Stimulated activated CD4-positive, alpha-beta T cell treated with anti-CD3 and anti-CD28 coated beads, Interleukin-2, amount 100 ng/mL, for 4 hours (primary cell): ENCODE results near the gene SDK1.
"Not testable (repeated sequence)": the region's sequence is repeated elsewhere in the genome, so short reads cannot be mapped to it uniquely, and the experiment has no call there.

Experiments
- DNase-seq: peaks from one replicate; pipeline ENCODE4 v3.0.0-alpha.2; 2020; ENCODE audit warnings: low read depth

The SDK1 gene

DNA sequence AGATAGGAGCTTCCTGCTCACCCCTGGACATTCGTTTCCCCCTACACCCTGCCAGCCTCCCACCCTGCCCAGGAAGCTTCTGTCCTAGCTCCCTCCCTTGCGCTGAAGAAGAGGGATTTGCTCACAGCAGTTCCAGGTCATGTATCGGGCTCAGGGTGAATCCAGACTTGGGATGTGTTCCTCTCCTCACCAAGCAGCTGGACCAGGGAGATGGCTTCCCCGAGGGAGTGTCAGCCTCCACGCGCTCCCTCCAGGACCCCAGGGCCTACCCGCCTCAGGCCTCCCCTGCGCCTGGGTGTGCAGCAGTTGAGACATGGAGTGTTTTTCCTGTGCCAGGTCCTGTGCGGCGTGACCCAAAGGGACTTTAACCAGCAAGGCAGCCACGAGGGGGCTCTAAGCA, 945.5 kb downstream of the SDK1 start:
- DNase-seq = no peak

DNA sequence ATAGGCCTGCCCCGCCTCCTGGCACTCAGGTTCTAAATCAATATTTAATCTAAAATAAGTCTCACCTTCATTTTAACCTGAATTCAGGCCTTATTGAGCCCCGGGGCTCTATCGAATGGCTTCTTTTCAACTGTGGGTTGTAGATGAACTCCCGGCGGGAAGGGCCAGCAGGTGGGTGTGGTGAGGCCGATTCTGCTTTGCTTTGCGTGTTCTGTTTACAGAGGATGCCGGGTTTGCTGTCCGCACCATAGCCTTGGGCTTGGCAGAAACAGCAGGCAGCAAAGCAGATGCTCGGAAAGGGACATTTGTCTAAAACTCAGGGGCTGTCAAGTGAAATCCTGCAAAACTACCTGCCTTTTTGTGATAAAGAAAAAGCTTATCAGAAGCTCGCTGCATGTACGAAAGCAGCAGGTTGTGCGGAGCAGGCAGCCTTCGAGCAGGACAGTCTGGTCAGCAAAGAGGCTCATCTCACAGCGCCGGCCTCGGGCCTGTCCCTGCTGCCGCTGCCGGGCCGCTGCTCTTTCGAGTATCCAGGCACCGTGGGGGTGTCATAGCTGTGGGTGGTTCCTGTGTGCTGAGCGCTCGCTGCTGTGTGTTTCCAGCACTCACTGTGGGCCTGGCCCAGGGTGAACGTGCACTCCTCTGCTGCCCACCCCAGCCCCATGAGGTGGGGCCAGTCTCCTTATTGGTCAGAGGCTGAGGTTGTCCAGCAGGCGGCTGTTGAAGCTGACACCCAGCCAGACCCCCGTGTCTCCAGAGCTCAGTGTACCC, 946.2 kb downstream of the SDK1 start:
- no peak for DNase-seq

DNA sequence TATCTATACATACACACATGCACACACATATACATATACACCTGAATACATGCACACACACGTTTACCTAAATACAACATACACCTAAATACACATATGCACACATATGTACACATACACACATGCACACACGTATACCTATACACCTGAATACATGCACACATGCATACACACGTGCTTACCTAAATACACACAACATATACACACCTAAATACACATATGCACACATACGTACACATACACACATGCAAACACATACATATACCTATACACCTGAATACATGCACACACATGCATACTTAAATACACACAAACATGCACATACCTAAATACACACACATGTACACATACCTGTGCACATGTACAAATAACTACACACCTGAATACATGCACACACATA, 947.2 kb downstream of the SDK1 start:
- DNase-seq = no peak

DNA sequence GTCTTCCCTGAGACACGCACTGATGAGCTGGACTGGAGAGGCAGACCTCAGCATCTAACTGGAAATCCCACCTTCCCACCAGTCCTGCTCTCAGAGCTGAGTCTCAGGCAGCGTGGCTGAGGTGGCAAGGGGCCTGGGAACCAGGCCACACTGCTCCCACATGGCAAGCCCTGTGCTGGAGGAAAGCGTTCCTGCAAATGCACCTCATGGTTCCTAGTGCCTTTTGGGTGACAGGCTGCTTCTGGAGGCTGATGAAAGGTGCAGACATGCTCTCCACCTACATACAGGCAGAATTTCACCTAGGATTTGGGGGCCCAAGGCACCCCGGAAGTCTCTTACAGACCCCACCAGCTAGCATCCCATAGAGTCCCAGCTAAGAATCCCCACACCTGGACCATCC, 948.2 kb downstream of the SDK1 start:
- no peak for DNase-seq

DNA sequence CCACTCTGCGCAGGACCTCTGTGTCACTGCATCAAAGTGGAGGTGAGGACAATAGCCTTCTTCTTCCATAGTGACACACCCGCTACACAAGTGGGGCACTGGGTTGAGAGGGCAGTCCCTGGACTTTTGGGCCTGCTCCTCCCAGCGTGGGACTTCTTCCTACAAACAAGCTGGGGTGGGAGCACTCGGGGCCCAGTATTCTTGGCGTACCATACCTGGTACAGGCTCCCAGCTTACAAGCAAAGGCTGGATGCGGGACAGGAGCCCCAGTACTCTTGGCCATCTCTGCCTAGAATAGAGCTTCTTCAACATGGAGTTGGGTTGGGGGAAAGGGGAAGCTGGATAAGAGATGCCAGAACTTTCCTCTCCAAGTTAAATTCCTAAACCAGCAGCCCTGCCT, 954.3 kb downstream of the SDK1 start:
- no peak for DNase-seq

DNA sequence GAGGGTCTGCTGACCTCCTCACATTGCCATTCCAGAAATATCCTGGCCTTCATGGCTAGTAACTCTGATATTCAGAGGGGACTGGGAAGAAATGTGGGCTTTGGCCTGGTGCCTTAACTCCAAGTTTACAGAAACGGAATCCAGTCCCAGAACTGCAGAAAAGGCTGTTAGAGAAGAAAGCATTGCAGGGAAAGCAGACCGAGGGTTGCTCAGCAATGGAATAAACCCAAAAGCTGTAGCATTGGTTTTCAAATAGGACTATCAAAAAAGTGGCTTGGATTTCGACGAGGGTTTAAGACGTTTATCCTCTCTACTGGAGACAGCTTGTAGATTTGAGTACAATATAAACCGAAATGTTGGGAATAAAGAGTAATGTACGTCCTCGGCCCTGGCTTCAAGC, 955.2 kb downstream of the SDK1 start:
- no peak for DNase-seq

DNA sequence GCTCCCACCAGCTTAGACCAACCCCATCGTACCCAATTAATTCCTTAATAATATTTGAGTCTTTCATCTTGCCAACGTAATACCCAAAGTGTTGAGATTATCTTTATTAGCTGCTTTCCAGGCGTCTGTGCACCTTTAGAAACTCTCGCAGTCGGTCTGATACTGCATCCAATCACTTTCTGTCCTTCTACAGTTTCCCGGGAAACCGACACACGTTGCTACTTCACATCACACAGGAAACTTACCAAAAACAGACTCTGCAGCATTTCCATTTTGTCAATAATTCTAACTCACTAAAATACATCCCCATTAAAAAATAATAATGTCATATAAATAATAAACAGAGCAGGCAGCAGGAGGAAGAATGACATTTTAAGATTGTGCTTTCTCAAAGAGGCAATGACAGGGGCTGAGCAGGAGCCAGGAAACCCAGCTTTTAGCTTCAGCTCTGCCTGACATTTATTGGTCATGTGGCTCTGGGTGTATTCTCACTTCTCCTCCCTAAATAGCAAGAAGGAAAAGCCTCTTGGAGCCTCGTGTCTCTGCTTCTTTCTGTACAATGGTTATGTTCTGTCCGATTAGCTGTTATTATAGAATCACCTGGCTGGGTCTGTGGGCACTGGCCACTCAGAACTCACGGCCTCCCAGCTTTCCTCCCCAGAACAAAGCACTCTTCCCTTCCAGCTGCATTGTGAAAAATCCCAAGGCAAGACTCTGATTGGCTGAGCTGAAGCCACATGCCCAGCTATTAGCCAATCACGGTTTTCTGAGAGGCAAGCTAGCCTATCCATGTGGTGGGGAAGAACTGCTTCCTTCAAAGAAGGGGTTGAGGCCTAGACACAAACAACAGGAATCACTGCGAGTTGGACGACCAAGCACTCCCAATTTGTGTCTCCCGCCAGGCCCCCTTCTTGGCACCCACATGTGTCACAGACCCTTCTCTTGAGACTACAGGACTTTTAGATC, 956.4 kb downstream of the SDK1 start:
- DNase-seq = no peak

DNA sequence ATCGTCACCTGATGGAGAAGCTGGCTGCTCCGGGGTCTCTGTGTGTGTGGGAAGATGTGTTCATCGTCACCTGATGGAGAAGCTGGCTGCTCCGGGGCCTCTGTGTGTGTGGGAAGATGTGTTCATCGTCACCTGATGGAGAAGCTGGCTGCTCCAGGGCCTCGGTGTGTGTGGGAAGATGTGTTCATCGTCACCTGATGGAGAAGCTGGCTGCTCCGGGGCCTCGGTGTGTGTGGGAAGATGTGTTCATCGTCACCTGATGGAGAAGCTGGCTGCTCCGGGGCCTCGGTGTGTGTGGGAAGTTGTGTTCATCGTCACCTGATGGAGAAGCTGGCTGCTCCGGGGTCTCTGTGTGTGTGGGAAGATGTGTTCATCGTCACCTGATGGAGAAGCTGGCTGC, 959.1 kb downstream of the SDK1 start:
- not testable (repeated sequence) for DNase-seq

DNA sequence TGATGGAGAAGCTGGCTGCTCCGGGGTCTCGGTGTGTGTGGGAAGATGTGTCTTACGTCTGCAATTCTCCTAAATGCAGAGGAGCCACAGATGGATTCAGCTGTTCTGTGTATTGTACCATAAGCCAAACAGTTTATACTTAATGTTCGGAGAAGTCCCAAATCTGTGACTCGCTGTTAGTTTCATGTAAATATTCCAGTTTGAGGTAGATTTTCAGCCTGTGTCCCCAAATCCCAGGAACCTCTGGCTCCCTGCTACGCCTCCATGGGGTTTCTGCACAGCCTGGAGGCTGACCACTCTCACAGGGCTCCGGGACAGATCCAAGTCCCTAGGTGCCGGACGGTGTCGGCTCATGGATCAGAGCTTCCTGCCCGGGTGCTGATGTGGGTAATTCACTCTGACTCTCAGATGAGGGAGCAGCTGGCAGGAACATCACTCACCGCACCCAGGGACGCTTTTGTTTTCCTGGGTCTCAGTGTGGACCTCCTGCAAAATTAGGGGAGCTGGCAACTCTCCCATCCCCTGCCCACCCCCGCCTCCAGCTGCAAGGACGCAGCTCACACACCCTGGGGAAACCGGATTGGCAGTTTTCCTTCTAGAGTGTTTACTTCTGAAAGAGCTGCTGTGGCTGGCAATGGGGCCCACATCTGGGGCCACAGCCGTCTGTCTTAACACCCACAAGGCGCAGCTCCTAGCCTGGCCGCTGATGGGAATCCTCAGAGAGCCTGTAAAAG, 960.0 kb downstream of the SDK1 start:
- no peak for DNase-seq

DNA sequence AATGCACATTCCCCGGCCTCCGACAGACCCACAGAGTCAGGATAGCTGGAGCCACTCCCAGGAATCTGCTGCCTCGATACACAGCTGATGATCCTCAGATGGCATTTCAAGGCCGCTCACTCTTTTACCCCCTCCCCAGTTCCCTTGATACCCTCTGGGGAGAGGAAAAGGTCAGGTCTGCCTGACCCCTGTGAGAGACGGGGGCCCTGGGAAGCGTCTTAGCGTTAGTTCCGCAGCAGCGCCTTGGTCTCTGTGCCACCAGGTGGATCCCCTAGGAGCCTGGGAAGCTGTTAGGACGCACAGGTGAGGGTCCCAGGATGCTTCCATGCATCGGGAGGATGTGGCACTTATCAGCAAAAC, 960.5 kb downstream of the SDK1 start:
- DNase-seq = no peak

DNA sequence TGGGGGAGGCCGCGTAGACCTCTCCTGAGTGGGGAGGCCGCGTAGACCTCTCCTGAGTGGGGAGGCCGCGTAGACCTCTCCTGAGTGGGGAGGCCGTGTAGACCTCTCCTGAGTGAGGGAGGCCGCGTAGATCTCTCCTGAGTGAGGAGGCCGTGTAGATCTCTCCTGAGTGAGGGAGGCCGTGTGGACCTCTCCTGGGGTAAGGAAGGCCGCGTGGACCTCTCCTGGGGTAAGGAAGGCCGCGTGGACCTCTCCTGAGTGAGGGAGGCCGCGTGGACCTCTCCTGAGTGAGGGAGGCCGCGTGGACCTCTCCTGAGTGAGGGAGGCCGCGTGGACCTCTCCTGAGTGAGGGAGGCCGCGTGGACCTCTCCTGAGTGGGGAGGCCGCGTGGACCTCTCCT, 963.2 kb downstream of the SDK1 start:
- not testable (repeated sequence) for DNase-seq

DNA sequence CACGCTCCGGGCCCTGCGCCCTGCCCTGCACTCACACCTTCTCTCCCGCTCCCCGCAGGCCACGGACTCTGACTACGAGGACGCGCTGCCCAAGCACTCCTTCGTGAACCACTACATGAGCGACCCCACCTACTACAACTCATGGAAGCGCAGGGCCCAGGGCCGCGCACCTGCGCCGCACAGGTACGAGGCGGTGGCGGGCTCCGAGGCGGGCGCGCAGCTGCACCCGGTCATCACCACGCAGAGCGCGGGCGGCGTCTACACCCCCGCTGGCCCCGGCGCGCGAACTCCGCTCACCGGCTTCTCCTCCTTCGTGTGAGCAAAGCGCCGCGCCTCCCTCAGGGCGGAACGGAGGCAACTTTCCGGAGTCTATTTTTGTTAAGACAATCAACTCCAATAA, 964.0 kb downstream of the SDK1 start:
- no peak for DNase-seq

DNA sequence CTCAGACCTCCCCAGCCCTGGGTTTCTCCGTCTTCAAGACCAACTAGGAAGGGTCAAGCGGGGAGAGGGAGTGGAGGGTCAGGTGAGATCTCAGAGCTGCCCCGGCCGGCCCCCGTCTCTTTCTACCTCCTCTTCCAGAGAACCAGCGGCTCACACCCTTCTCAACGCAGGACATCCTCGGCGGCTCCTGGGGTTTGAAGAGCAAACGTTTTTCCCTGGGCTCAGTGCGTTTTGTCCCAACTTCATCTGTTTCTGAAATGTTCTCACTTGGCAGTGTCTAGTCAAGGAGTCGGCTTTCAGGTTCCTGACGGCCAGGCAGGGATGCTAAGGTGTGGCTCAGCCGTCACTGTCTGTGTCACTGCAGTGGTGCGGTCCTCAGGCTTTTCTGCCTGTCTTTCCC, 964.6 kb downstream of the SDK1 start:
- no peak for DNase-seq

DNA sequence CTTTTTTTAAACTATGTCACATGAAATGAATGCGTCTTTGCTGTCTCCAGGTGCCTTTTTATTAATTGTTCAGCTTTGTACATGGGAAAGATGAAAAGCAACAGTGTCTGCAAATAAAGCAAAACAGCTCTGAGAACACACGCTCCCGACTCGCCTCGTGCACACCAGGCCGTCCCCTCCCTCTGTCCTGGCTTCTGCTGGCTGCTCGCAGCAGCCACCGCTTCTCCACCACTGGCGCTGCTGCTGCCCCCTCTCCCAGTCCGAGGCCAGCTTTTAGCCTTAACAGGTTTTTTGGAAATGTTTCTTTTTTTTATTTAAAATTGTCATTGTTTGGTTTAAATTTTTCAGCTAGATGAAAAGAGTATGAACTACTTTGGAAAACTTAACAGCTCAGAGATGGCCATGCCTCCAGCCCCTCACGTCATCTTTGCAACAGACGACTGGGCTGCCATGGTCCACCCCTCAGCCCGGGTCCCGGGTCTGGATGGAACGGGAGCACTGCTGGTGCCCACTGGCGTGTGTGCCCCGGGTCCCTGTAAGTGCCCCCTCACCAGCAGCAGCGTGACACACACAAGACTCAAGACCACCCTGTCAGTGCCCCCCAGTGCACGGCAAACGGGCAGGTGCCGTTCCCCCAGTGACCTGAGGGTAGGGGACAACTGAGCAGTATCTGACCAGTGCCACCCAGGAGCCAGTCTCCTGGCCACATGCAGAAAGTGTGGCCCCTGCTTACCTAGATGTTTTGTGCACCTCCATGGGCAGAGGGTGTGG, 965.4 kb downstream of the SDK1 start:
- no peak for DNase-seq

DNA sequence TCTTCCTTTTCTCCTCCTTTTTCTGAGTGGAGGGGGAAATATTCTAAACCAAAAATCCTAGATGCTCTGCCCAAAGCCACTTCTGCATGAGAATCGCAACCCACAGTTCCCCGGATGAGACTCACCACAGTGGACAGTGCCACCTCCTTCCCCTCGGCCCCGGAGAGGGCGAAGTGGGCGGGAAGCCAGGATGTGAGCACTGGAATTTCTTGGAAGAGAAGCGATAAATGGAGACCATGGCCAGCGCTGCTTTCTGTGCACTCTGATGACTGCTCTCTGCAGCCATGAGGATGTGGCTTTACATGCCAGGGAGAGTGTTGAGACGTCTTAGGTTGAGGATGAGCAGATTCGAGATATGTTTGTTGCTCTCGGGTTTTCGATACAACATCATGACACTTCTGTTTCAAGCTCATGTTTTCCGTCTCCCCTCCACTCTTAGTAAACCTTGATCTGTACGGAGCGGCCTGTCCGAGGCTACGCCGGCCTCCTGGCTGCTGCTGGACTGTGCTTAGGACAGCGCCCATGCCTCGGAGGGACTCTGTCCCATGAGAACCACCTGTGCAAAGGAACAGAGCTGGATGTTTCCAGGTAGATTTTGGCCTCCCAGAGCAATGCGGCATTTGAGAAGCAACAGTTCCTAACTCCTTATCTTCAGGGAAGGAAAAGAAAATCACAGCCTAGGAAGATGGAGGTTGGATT, 966.4 kb downstream of the SDK1 start:
- DNase-seq = no peak

DNA sequence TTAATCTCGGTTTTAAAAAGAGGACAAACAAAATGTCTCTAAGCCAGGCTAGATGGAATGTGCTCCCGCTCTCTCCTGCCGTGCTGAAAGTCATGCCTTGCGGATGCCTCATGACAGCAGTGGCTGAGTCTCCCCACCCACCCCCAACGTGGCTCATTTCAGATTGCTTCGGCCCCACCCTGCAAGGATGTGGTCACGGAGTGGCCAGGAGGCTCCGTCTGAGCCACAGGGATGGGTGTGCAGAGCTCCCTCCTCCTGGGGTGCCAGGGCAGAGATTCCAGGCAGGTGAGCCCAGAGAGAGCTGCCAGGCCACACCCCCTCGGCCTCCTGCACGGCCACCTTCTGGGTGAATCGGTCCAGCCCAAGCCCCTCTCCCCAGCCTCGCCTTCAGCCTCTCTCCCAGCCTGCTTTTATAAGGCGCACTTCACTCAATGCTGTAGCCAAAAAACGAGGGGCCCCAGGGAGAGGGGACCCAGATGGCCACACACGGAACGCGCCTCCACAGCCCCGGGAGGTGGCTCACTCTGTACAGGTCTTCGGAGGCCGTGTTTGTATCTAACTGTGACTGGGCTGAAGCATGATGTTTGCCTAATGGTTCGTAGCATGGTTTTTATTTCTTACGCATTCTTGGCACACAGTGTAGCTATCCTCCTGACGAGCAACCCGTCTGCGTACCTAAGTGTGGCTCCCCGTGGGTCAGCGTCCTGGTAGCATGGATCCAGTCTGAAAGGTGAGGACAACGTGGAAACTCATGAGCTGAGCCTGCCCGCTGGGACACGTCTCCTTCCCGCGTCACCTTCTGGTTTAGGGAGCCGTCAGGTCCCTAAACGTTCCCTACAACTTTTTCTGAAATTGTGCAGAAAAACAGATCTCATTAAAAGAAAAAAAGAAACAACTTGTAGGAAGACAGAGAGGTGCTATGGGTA, 967.3 kb downstream of the SDK1 start:
- no peak for DNase-seq

DNA sequence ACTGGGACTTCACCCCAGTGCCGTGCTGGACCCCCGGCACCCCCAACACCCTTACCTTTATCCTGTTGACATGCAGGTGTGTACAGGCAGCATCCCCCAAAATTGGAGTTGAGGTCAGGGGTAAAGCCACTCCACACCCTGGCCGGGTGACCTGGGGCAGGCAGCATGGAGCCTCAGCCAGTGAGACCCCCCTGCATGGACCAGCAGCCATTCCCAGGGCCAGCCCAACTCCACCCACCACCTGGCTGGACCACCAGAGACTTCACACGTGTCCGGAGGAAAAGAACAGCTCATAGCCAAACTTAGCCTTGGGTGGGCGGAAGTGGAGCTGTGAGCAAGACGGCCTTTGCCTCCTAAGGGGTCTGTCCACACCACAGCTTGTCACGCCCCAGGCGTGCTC, 968.0 kb downstream of the SDK1 start:
- no peak for DNase-seq

DNA sequence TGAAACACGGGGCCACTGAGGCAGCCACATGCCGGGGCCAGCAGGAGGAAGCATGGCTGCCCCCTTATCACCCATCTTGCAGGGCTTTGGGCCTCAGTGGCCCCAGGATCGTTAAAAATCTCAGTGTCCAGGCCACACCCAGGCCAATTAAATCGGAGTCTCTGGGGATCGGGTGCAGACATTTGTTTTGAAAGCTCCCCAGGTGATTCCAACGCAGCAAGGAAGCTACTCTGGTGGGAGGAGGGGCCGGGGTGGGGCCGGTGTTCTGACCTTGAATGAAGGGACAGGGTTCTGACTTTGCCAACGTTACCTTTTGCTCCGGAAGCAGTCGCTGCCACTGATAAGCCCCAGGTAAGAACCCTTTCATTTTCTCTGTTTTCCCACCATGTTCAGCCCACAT, 968.7 kb downstream of the SDK1 start:
- DNase-seq = no peak

DNA sequence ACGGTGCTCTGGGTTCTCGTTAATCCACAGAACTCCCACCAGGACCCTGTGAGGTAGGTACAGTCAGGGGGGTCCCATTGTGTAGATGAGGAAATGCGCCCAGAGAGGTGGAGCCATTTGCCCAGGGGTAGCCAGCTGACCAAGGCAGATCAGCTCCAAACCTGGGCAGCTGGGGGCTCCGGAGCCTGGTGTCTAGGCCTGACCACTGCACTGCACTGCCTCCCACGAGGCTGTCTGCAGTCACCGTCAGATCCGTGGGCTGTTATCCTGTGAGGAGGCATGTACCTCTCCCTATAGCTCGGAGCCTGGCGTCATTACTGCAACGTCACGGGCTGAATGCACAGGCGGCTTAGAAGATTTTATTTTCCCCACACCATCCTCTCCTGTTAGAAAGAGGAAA, 969.2 kb downstream of the SDK1 start:
- no peak for DNase-seq
